M059J (cell line): ENCODE data around the gene CCDC92. TPM values are rescaled to one million over a fixed set of nuclear protein-coding genes. Genes with fewer than 3 reads are reported as not detected.

ENCODE experiments used
- DNase-seq: peaks from one replicate; pipeline ENCODE4 v3.0.0-alpha.2; 2012; ENCODE audit warnings: low read depth
- total RNA-seq: library from RNA; depleted of rRNA; stranded (reverse); fragments of >200 nt; shearing (Covaris generic); gene quantifications from 2 replicates; pipeline ENCODE4 v1.2.3, GENCODE V29; 2014

The CCDC92 gene
- total RNA-seq, 1 experiment from 2014 or later, result 13.3 TPM

- DNase-seq, result no peak
Observed at GRCh38 chr12:123976227-123976826, 3.7 kb upstream of the CCDC92 start.

DNA sequence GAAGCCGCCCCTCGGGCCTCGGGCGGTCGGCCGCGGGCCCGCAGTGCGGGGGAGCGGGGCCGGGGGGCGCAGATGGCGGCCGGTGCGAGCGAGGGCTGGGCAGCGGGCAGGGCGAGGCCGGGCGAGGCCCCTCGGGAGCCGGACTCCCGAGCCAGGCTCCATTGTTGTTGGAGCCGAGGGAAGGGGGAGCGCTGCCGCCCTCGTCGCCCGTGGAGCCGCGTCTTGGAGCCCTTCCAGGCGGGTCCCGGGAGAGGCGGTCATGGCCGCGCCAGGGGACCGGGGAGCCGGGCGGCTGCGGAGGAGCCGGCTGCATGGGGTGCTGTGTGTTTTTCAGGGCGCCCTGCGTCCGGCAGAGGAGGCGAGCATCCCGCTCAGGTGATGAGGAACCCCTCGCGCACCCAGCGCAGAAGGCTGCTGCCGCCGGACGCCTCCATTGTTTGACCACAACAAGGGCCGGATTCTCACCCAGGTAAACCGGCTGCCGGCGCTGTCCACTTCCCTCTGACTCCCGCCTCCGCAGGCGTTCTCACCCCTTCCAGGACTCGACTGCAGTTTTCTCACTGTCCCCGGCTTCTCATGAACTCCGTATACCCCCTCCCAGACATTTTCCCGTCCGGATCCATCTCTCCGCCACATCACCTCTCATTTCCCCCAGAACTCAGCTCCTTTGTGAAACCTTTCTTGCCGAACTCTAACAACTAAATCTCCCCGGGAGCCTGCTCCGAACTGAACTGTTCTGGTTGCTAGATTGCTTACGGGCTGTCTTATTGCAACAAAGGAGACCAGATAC is 1.1 kb upstream of the CCDC92 start:
- peak; percentile 19 for DNase-seq

DNA sequence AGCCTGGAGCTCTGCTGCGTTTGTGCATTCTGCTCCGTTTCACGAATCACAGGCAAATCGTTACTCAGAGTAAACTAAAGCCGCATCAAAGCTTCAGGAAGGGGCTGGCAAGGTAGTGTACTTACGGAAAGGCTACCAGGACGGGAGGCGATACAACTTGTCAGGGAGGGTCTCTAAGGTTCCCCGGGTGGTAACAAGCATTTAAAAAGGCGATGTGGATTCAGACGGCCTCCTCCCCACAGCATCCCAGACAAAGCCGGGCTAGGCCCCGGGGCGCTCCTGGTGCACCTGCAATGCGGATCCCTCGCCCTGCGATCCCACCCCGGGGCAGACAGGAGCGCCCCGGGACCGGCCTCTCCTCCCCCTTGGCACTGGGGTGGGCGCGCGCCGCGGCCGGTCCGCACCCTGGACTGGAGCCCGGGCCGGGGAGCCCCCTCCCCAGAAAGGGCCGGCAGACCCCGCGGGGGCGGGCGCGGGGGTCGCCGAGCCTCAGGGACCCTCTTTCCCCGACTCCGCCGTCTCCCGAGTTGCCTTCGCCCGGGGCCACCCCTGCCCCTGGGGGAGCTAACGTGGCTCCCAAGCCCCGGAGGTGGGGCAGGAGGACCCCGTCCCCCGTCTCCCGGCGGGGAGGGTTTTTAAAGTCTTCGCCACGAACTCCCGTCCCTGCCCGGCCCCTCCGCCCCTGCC is 718 bp downstream of the CCDC92 start:
- peak; percentile 53 for DNase-seq

DNA sequence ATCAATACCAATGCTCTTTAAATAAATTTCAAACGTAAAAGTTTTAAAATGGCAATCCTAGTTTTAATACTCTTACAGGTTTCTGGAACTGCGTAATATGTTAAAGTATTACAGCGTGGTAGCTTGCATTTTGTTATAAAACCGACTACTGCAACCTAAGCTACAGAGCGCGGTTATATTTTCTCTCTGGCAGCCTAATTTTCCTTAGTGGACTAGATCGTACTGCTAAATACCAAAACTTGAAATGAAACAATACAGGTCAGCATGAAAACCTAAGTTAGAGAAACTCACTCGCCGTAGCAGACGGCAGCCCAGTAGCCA is 1.2 kb downstream of the CCDC92 start:
- no peak for DNase-seq

- no peak for DNase-seq
Observed at GRCh38 chr12:123967121-123967586, 5.5 kb downstream of the CCDC92 start.

DNA sequence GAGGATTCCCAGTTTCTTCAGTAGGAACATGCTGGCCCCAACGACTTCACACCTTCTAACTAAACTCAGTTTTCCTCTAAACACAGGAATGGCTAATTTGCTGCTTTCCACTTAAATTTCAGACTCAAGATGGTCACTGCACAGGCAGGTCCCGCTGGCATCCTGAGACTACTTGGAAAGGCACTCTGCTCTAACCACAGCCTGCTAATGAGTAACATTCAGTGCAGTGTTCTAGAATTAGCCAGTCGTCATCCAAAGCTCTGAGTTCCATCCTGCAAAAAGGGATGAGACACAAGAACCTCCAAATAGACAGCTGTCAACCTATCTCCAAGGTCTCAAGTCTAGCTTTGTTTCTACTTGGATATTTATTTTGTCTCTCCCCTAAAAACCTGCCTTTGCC is 6.0 kb downstream of the CCDC92 start:
- DNase-seq, result peak; percentile 56

DNA sequence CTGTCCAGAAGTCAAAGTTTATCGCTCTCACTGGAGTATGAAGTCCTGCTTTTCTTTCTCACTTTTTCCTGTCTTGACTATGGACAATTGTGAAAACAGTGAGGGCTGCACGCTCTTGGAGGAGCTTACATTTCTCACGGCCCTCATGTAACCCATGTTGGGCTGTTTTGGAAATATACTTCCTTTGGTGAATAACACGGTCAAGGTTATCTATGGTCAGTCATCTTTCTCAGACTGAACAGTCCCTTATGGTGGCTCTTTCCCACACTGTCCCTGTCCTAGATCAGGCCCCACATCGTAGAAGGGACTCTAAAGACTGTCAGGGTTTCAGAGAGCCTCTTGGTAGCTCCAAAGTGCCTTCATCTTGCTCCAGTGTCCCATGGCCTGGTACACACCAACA is 7.2 kb downstream of the CCDC92 start:
- no peak for DNase-seq

DNA sequence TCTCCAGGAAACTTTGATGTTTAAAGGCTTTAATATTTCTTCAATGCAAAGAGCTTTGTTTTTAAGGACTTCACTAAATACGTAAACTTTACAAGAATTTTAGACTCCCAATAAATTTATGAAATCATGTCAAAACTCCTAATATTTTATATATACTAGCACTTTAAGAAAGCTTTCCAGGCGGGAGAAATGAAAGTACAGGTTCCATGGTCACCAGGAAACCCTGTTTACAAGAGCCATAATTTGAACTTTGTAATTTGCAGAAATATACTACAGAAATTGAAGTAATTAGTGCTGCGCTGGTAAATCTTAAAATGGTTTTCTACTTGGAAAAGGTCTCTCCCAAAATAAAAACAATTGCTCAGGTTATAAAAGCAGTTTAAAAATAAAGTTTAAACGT is 8.8 kb downstream of the CCDC92 start:
- no peak for DNase-seq

- DNase-seq, result no peak
Observed at GRCh38 chr12:123962513-123962912, 10.1 kb downstream of the CCDC92 start.

- no peak for DNase-seq
Observed at GRCh38 chr12:123961585-123962345, 10.9 kb downstream of the CCDC92 start.

DNA sequence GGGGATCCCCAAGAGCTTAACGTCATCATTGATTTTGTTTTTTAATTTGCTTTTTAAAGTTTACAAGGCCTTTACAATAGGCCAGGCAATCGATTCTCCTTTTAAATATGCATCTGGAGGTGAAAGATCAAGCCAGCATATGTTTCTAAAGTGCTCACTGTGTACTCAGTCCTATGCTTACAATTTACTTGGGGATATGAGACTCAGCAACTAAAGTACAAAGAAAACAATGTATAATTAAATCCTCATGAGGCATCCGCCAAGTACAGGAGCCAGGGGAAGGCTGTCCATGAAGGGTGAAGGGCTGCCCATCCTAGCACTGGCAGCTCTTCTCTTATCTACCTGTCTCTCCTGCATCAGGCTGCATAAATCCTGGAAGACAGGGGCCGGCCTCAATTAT is 11.8 kb downstream of the CCDC92 start:
- DNase-seq, result no peak

DNA sequence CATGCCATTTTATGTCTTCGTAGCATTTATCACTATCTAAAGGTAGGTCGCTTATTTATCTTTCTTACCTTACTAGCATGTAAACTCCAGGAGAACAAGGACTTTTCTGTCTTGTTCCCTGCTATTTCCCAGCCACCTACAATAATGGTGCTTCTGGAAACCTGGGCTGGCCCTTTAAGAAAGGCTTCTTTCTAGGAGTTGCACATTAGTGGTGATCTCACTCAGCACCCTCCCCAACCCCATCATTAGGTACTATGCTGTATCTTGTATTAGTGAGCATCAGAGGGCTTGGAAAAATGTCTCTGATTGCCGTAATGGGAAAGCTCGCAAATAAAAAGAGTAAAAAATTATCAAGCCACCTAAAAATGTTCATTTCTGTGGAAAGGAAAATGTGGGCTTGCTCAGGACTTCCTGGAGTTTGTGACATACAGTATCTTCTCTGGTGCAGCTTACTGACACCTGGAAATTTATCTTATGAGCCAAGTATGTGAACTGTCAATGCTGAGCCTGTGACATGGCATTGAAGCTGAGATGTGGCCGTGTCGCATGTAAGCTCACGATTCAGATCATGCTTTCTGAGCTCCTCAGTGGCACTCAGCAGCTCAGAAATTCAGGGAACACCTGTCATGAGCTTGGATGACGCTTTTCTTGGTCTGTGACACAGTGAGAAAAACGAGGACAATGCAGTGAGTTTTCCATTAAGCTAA is 12.4 kb downstream of the CCDC92 start:
- no peak for DNase-seq

- DNase-seq, result no peak
Observed at GRCh38 chr12:123958876-123959275, 13.8 kb downstream of the CCDC92 start.

- DNase-seq, result no peak
Observed at GRCh38 chr12:123958462-123958861, 14.2 kb downstream of the CCDC92 start.

GRCh38 chr12:123957196-123957595 is 15.4 kb downstream of the CCDC92 start:
- DNase-seq, result no peak

DNA sequence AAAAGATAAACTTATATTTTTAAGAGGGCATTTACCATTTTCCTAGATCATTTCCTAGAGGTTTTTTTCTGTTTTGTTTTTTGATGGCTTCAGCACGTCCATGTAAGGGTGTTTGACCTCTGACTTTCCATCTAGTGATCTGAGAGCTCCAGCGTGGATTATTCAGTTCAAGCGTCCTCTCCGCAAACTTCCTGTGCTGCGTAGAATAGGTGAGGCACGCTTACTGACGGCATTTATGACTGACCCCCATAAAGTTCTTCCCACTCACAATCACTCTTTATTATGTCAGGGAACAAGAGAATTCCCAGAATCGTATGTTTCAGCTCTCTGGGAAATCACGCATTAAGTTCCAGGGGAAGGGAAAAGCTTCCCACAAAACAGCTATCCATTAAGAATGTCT is 16.4 kb downstream of the CCDC92 start:
- no peak for DNase-seq

- DNase-seq, result no peak
Observed at GRCh38 chr12:123954647-123955350, 17.8 kb downstream of the CCDC92 start.

- DNase-seq, result no peak
Observed at GRCh38 chr12:123952037-123952436, 20.6 kb downstream of the CCDC92 start.

DNA sequence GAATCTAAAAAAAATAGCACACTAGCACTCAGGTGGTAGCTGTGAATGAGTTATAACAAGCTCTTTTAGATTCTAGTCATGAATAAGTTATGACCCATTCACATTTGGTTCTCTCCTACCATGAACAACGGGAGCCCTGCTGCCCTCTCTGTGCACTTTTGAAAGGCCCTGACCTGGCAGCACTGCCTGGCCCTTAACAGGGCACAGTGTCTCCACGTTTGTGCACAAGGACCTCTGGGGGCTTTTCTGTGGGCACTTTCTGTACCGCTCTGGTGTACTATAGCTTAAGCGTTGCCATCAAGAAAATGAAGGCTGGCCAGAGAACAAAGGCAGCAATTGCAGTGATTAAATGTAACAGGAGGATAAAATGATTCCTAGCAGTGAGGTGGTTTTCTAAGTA is 21.2 kb downstream of the CCDC92 start:
- no peak for DNase-seq

GRCh38 chr12:123950476-123951349 is 21.9 kb downstream of the CCDC92 start:
- DNase-seq, result no peak
